NOMO-1 (cell line): Measurements from ENCODE around the gene CBARP.

Experiments used
- DNase-seq, 2 experiments: peaks; one replicate each; lab custom pipeline; 2025; ENCODE audit not compliant: unreplicated experiment in 2 of 2; lab: John Stamatoyannopoulos, UW

The CBARP gene

GRCh38 chr19:1275976-1276627 lies 38.3 kb upstream of the CBARP start:
- no peak for DNase-seq

- peak; percentile 91 to 96 for DNase-seq
Observed at GRCh38 chr19:1275260-1275975, 37.6 kb upstream of the CBARP start, which contains the start of gene FAM174C. Gene FAM174C (plus strand): TSS chr19:1275530. CDS start chr19:1275550, 20 bp downstream.

- no peak for DNase-seq
Observed at GRCh38 chr19:1274852-1275259, 37.1 kb upstream of the CBARP start.

- DNase-seq = no peak
Observed at GRCh38 chr19:1274081-1274851, 36.5 kb upstream of the CBARP start.

GRCh38 chr19:1273263-1274041 lies 35.6 kb upstream of the CBARP start:
- no peak for DNase-seq

GRCh38 chr19:1272423-1273262 lies 34.8 kb upstream of the CBARP start:
- DNase-seq = no peak

GRCh38 chr19:1271528-1272422 lies 34.0 kb upstream of the CBARP start:
- DNase-seq = no peak

- no peak for DNase-seq
Observed at GRCh38 chr19:1270854-1271527, 33.2 kb upstream of the CBARP start.

- no peak for DNase-seq
Observed at GRCh38 chr19:1270213-1270853, 32.5 kb upstream of the CBARP start.

GRCh38 chr19:1269478-1270212 lies 31.8 kb upstream of the CBARP start:
- DNase-seq = peak; percentile 70 to 75

GRCh38 chr19:1269065-1269477 lies 31.3 kb upstream of the CBARP start, which contains the start of gene CIRBP:
Gene CIRBP (plus strand): TSS chr19:1269332. CDS start chr19:1270934, 1,602 bp downstream.
- peak; percentile 95 to 97 for DNase-seq

GRCh38 chr19:1268226-1269064 lies 30.6 kb upstream of the CBARP start:
- DNase-seq = no peak

GRCh38 chr19:1267477-1268225 lies 29.8 kb upstream of the CBARP start:
- no peak for DNase-seq

- DNase-seq = peak; percentile 55 to 67
Observed at GRCh38 chr19:1266916-1267476, 29.2 kb upstream of the CBARP start.
